Tibial artery (tissue), 4 donors: ENCODE measurements around the gene EPHA10.

Experiments used
- DNase-seq, 2 donors: peaks; one replicate each; pipeline ENCODE4 v3.0.0-alpha.2; 2019
- H3K27ac ChIP-seq, 2 donors: fragments of 200-600 bp; sonication (generic) in 1 of 2; 1 replicate in 1 of 2; 2 replicates in 1 of 2; pipeline ENCODE4 v1.5.1; 2018 to 2019; ENCODE audit warnings: mild to moderate bottlenecking in 1 of 2
- H3K27me3 ChIP-seq, 2 donors: fragments of 200-600 bp; sonication (generic) in 1 of 2; one replicate each; pipeline versions ENCODE4 v1.5.1 to v1.6.0; 2016 to 2019
- H3K36me3 ChIP-seq, 3 donors: fragments of 200-600 bp; sonication (generic) in 2 of 3; one replicate each; pipeline ENCODE4 v1.5.1; 2016 to 2019; ENCODE audit warnings: mild to moderate bottlenecking in 2 of 3
- H3K4me1 ChIP-seq, 4 donors: fragments of 200-600 bp; sonication (generic) in 2 of 4; 1 replicate in 3 of 4; 2 replicates in 1 of 4; pipeline ENCODE4 v1.5.1; 2016 to 2019
- H3K4me3 ChIP-seq, 2 donors: fragments of 200-600 bp; sonication (generic) in 1 of 2; 1 replicate in 1 of 2; 2 replicates in 1 of 2; pipeline ENCODE4 v1.5.1; 2018 to 2019; ENCODE audit warnings: mild to moderate bottlenecking in 2 of 2
- H3K9me3 ChIP-seq, 3 donors: fragments of 200-600 bp; sonication (generic) in 1 of 3; one replicate each; pipeline ENCODE4 v1.5.1; 2016 to 2019
- CTCF ChIP-seq, 2 experiments: fragments of 200-600 bp in 1 of 2; fragments of 450-650 bp in 1 of 2; IDR thresholded peaks; one replicate each; pipeline ENCODE4 v1.5.1; 2017 to 2019; ENCODE audit warnings: antibody characterized with exemption in 2 of 2, mild to moderate bottlenecking in 1 of 2, moderate library complexity in 1 of 2
- intact Hi-C: fragments of 100-400 bp; cut with DNase I; formaldehyde crosslinking; loops from one replicate; pipeline ENCODE4 v1.15.0; 2023; ENCODE audit warnings: low total_unique reads

Gene EPHA10

GRCh38 chr1:37708471-37708870 lies 56.4 kb downstream of the EPHA10 start:
- no peak overlapping the region for H3K27ac ChIP-seq
- no peaks in the 10 kb centered on the region for H3K9me3 ChIP-seq
- no peaks in the 10 kb centered on the region for H3K4me1 ChIP-seq
- no peak for TF ChIP-seq CTCF (IDR thresholded peaks at IDR 0.05)
- intact Hi-C loops = no loop called here
- no peaks in the 10 kb centered on the region for H3K27me3 ChIP-seq
- no peak for DNase-seq
- H3K4me3 ChIP-seq = no peak overlapping the region
- peaks cover 0 to 7% (median 0%) of the 10 kb centered on the region in 3 donors for H3K36me3 ChIP-seq

- intact Hi-C loops = no loop called here
Observed at GRCh38 chr1:37705399-37705798, 59.5 kb downstream of the EPHA10 start.

GRCh38 chr1:37704966-37705365 lies 60.0 kb downstream of the EPHA10 start:
- H3K4me1 ChIP-seq = no peaks in the 10 kb centered on the region
- no peak overlapping the region for H3K4me3 ChIP-seq
- TF ChIP-seq CTCF (IDR thresholded peaks at IDR 0.05) = no peak
- no peaks in the 10 kb centered on the region for H3K9me3 ChIP-seq
- H3K27ac ChIP-seq = no peak overlapping the region
- no peak for DNase-seq
- H3K27me3 ChIP-seq = no peaks in the 10 kb centered on the region
- intact Hi-C loops = no loop called here
- H3K36me3 ChIP-seq = peaks cover 0 to 12% (median 0%) of the 10 kb centered on the region in 3 donors

More at GRCh38 chr1:37705399-37705798, 59.5 kb downstream of the EPHA10 start:
- H3K27ac ChIP-seq = no peak overlapping the region
- no peak for TF ChIP-seq CTCF (IDR thresholded peaks at IDR 0.05)
- DNase-seq = no peak
- no peak overlapping the region for H3K4me3 ChIP-seq
- H3K36me3 ChIP-seq = peaks cover 0 to 12% (median 0%) of the 10 kb centered on the region in 3 donors
- no peaks in the 10 kb centered on the region for H3K9me3 ChIP-seq
- no peaks in the 10 kb centered on the region for H3K27me3 ChIP-seq
- H3K4me1 ChIP-seq = no peaks in the 10 kb centered on the region

GRCh38 chr1:37703061-37703460 lies 61.9 kb downstream of the EPHA10 start:
- DNase-seq = no peak
- Histone ChIP-seq H3K9me3 (no peaks in the 10 kb centered on the region), H3K27ac (no peak overlapping the region), H3K4me3 (no peak overlapping the region), H3K4me1 (no peaks in the 10 kb centered on the region), H3K27me3 (no peaks in the 10 kb centered on the region), H3K36me3 (peaks cover 0 to 5% (median 0%) of the 10 kb centered on the region in 3 donors)
- no peak for TF ChIP-seq CTCF (IDR thresholded peaks at IDR 0.05)
- intact Hi-C loops = no loop called here

- no peaks in the 10 kb centered on the region for H3K9me3 ChIP-seq
- no peaks in the 10 kb centered on the region for H3K4me1 ChIP-seq
- no peak overlapping the region for H3K27ac ChIP-seq
- TF ChIP-seq CTCF (IDR thresholded peaks at IDR 0.05) = no peak
- H3K4me3 ChIP-seq = no peak overlapping the region
- no peaks in the 10 kb centered on the region for H3K27me3 ChIP-seq
- intact Hi-C loops = no loop called here
- no peak for DNase-seq
- H3K36me3 ChIP-seq = peaks cover 0 to 5% (median 0%) of the 10 kb centered on the region in 3 donors
Observed at GRCh38 chr1:37701051-37701450, 63.9 kb downstream of the EPHA10 start.

- Histone ChIP-seq H3K27me3 (no peaks in the 10 kb centered on the region), H3K9me3 (no peaks in the 10 kb centered on the region), H3K36me3 (peaks cover 0 to 5% (median 0%) of the 10 kb centered on the region in 3 donors), H3K4me3 (no peak overlapping the region), H3K27ac (no peak overlapping the region), H3K4me1 (no peaks in the 10 kb centered on the region)
- TF ChIP-seq CTCF (IDR thresholded peaks at IDR 0.05) = no peak
- intact Hi-C loops = no loop called here
- no peak for DNase-seq
Observed at GRCh38 chr1:37699147-37699546, 65.8 kb downstream of the EPHA10 start.
